Cardiac muscle cell (in vitro differentiated cells and primary cell): ENCODE data around the gene NUDT2. TPM values are rescaled to one million over a fixed set of nuclear protein-coding genes. Genes with fewer than 3 reads are reported as not detected.
A peak's percentile ranks its signal among the peaks of the same experiment; 100 is the strongest.

Source experiments
- DNase-seq, 2 donors: peaks; one replicate each; pipeline versions ENCODE4 v3.0.0 to v3.0.0-alpha.2; 2010 to 2017; ENCODE audit warnings: low read depth in 1 of 2, low spot score in 1 of 2
- H3K27ac ChIP-seq: fragments of 200-600 bp; sonication (generic); 2 replicates; pipeline ENCODE4 v1.5.1; 2016
- H3K27me3 ChIP-seq: fragments of 200-600 bp; sonication (generic); 2 replicates; pipeline ENCODE4 v1.6.0; 2016; ENCODE audit warnings: control low read depth
- H3K36me3 ChIP-seq: fragments of 200-600 bp; sonication (generic); 2 replicates; pipeline ENCODE4 v1.5.1; 2016; ENCODE audit warnings: control low read depth
- H3K4me1 ChIP-seq: fragments of 200-600 bp; sonication (generic); 2 replicates; pipeline ENCODE4 v1.8.1; 2017; ENCODE audit warnings: low read depth, mild to moderate bottlenecking, mixed run types
- H3K4me3 ChIP-seq: fragments of 200-600 bp; sonication (generic); 2 replicates; pipeline ENCODE4 v1.5.1; 2016; ENCODE audit warnings: mild to moderate bottlenecking
- H3K9me3 ChIP-seq: fragments of 200-600 bp; sonication (generic); 2 replicates; pipeline ENCODE4 v1.5.1; 2017; ENCODE audit warnings: low read depth, mild to moderate bottlenecking, control low read depth
- CTCF ChIP-seq: IDR thresholded peaks from 2 replicates; pipeline ENCODE4 v1.5.1; 2012; ENCODE audit warnings: low read depth, mild to moderate bottlenecking, low read length
- polyA plus RNA-seq: library from polyadenylated mRNA; unstranded; fragments of >200 nt; fragmentation: Nextera tagmentation; extraction: Ambion mirVana; gene quantifications from 2 replicates; pipeline ENCODE4 v1.2.1, GENCODE V29; 2016
- total RNA-seq: library from RNA; depleted of rRNA; stranded (reverse); fragments of >200 nt; gene quantifications from 2 replicates; pipeline ENCODE4 v1.2.3, GENCODE V29; 2016

The NUDT2 gene
- 33.6 and 35.5 TPM in 2 replicates for total RNA-seq
- 32.1 and 39.1 TPM in 2 replicates for polyA plus RNA-seq

GRCh38 chr9:34328987-34329832 lies at the start of gene NUDT2, which contains the start of gene KIF24:
Gene NUDT2, plus strand, starts transcription at chr9:34329569. Its CDS starts 9,471 bp downstream, at chr9:34339040.
Gene KIF24, minus strand, starts transcription at chr9:34329268. Its CDS starts 17,922 bp downstream, at chr9:34311346.
- DNase-seq, result peak; percentile 100
- Histone ChIP-seq H3K27ac (peak within 1 kb of the TSS; percentile 74), H3K4me3 (peak within 1 kb of the TSS; percentile 78), H3K4me1 (peaks cover 4% of the 10 kb centered on the region), H3K9me3 (no peaks in the 10 kb centered on the region), H3K36me3 (no peaks in the 10 kb centered on the region), H3K27me3 (no peaks in the 10 kb centered on the region)
- TF ChIP-seq CTCF, result no peak

GRCh38 chr9:34282096-34282495 lies 47.3 kb upstream of the NUDT2 start:
- Histone ChIP-seq H3K36me3 (no peaks in the 10 kb centered on the region), H3K27me3 (no peaks in the 10 kb centered on the region), H3K27ac (no peak overlapping the region), H3K9me3 (no peaks in the 10 kb centered on the region), H3K4me3 (no peak overlapping the region), H3K4me1 (no peaks in the 10 kb centered on the region)
- TF ChIP-seq CTCF, result no peak
- peak in 1 of 2 donors; percentile 42 for DNase-seq

DNA sequence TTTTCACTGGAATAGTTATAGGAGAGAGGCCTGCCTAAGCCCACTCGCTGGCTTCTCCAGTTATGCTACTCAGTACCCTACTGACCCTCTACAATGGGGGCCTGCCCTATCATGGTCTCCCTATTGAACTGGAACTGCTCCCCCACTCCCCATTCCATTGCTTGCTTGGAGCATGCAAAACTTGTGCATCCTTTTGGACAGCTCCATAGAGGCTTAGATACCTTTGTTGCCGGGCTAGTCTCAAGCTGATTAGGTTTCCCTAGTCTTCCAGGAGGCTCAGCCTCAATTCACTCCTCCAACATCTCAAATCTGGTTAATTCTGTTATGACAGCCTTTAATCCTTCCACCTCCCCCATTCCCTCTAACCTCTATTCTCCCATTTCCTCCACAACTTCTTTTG lies 40.2 kb upstream of the NUDT2 start:
- Histone ChIP-seq H3K36me3 (no peaks in the 10 kb centered on the region), H3K27me3 (no peaks in the 10 kb centered on the region), H3K27ac (no peak overlapping the region), H3K4me3 (no peak overlapping the region), H3K4me1 (no peaks in the 10 kb centered on the region), H3K9me3 (no peaks in the 10 kb centered on the region)
- no peak for TF ChIP-seq CTCF
- DNase-seq, result no peak

DNA sequence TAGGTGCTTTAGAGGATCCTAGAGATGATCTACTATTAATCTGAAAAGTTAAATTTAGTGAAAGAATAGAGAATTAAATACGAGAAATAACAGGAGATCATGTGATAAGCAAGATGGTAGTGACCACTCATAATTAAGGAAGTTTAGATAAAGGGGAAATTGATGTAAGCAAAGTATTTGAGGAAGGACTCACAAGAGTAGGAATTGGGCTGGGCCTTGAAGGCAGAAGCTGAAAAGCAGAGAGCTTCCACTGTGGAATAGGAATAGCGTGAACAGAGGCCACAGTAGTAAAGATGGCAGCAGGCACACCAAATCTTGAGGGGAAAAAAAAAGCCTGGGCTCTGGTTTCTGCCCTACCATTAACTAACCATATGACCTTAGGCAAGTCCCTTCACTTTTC lies 38.3 kb upstream of the NUDT2 start:
- TF ChIP-seq CTCF, result no peak
- DNase-seq, result no peak
- Histone ChIP-seq H3K27me3 (no peaks in the 10 kb centered on the region), H3K36me3 (no peaks in the 10 kb centered on the region), H3K4me3 (no peak overlapping the region), H3K27ac (no peak overlapping the region), H3K4me1 (no peaks in the 10 kb centered on the region), H3K9me3 (no peaks in the 10 kb centered on the region)

- DNase-seq, result no peak
- Histone ChIP-seq H3K9me3 (no peaks in the 10 kb centered on the region), H3K4me3 (no peak overlapping the region), H3K4me1 (no peaks in the 10 kb centered on the region), H3K36me3 (no peaks in the 10 kb centered on the region), H3K27me3 (no peaks in the 10 kb centered on the region), H3K27ac (no peak overlapping the region)
- TF ChIP-seq CTCF, result no peak
Observed at GRCh38 chr9:34291423-34291822, 37.9 kb upstream of the NUDT2 start.
